AG04450 (cell line): Measurements from ENCODE around the gene CDYL2. TPM values are rescaled to one million over a fixed set of nuclear protein-coding genes. Genes with fewer than 3 reads are reported as not detected.

ENCODE experiments used
- CTCF ChIA-PET: fragments of 300-600, 350-600 bp; formaldehyde crosslinking; extraction: SDS; loops from one replicate; lab custom pipeline; 2022; ENCODE audit warnings: antibody characterized with exemption, inconsistent platforms; lab: Charles Lee
- POLR2A ChIA-PET: fragments of 350-600 bp; formaldehyde crosslinking; extraction: SDS; loops from one replicate; lab custom pipeline; 2021; ENCODE audit warnings: antibody characterized with exemption, inconsistent platforms; lab: Yijun Ruan, JAX
- DNase-seq: peaks from one replicate; pipeline ENCODE4 v3.0.0-alpha.2; 2011; ENCODE audit warnings: low read depth, low spot score
- H3K27ac ChIP-seq: one replicate; pipeline ENCODE4 v1.5.1; 2012; ENCODE audit warnings: low read depth, low read length, control low read depth
- H3K27me3 ChIP-seq: one replicate; pipeline ENCODE4 v1.6.0; 2012; ENCODE audit warnings: low read length; ENCODE audit not compliant: control insufficient read depth, insufficient read depth
- H3K4me3 ChIP-seq: 2 replicates; pipeline ENCODE4 v1.5.1; 2011; ENCODE audit warnings: mild to moderate bottlenecking, low read depth, low read length, control low read depth
- H3K9me3 ChIP-seq: 2 replicates; pipeline ENCODE4 v1.5.1; 2012; ENCODE audit warnings: low read length; ENCODE audit not compliant: control insufficient read depth, insufficient read depth
- polyA plus RNA-seq: library from polyadenylated mRNA; depleted of rRNA; stranded (reverse); fragments of >200 nt; gene quantifications from 2 replicates; pipeline ENCODE4 v1.2.3, GENCODE V29; 2011
- TF ChIP-seq, protein P1 (sequence below): IDR thresholded peaks from 2 replicates; pipeline ENCODE4 v1.5.1; 2011; ENCODE audit warnings: low read depth, low read length, control low read depth, inconsistent platforms

The CDYL2 gene
- polyA plus RNA-seq, 1 experiment: 2.3 TPM

DNA sequence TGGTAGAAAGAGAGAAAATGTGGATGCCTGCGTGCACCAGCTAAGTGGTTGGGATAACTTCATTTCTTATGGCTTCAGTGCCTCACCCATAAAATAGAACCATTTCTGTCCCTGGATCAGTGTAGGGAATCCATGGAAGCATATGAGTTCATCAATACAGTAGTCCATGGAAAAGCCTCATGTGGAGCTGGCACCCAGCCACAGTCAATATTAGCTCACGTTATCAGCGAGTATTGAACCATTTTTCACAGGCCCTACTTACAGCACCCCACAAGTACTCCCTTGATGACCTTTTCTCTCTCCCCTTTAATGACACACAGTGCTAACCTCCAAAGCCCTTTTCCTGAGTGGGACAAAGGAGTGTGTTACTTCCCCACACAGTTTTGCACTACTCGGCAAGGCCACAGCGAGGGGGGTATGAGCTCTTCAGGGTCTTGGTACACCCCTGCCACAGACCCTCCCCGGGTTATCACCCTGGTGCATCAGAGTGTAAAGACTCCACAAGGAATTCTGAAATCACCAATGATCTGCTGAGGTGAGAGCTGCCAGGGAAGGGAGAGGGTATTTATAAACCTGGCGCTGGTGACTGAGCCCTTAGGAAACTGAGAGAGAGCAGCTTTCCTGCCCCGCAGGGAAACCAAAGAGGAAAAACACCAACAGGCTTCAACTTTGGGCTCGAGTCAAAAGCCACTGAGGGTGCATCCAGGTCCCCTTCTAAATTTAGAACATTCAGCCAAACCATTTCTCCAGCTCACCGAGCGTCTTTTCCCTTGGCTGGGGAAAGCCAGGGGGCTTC, 226.7 kb downstream of the CDYL2 start:
- Histone ChIP-seq H3K9me3 (peaks cover 2% of the 10 kb centered on the region; the same call in 1 of the 2 replicates), H3K4me3 (no peak overlapping the region), H3K27ac (no peak overlapping the region), H3K27me3 (peaks cover 6% of the 10 kb centered on the region)
- TF ChIP-seq, protein P1, sequence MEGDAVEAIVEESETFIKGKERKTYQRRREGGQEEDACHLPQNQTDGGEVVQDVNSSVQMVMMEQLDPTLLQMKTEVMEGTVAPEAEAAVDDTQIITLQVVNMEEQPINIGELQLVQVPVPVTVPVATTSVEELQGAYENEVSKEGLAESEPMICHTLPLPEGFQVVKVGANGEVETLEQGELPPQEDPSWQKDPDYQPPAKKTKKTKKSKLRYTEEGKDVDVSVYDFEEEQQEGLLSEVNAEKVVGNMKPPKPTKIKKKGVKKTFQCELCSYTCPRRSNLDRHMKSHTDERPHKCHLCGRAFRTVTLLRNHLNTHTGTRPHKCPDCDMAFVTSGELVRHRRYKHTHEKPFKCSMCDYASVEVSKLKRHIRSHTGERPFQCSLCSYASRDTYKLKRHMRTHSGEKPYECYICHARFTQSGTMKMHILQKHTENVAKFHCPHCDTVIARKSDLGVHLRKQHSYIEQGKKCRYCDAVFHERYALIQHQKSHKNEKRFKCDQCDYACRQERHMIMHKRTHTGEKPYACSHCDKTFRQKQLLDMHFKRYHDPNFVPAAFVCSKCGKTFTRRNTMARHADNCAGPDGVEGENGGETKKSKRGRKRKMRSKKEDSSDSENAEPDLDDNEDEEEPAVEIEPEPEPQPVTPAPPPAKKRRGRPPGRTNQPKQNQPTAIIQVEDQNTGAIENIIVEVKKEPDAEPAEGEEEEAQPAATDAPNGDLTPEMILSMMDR: no peak
- CTCF ChIA-PET: no interaction called here
- DNase-seq: no peak
- POLR2A ChIA-PET: no interaction called here

GRCh38 chr16:80576343-80576912, 228.0 kb downstream of the CDYL2 start:
- TF ChIP-seq, protein P1: no peak
- CTCF ChIA-PET: no interaction called here
- no peak overlapping the region for H3K4me3 ChIP-seq
- POLR2A ChIA-PET: no interaction called here
- H3K27me3 ChIP-seq: peaks cover 6% of the 10 kb centered on the region
- no peak for DNase-seq
- peaks cover 2% of the 10 kb centered on the region; the same call in 1 of the 2 replicates for H3K9me3 ChIP-seq
- H3K27ac ChIP-seq: no peak overlapping the region

GRCh38 chr16:80573700-80574120, 230.7 kb downstream of the CDYL2 start:
- Histone ChIP-seq H3K4me3 (no peak overlapping the region), H3K27ac (no peak overlapping the region), H3K27me3 (peaks cover 6% of the 10 kb centered on the region), H3K9me3 (no peaks in the 10 kb centered on the region)
- CTCF ChIA-PET: no interaction called here
- no peak for DNase-seq
- POLR2A ChIA-PET: no interaction called here
- TF ChIP-seq, protein P1: no peak

- no peak overlapping the region for H3K4me3 ChIP-seq
- POLR2A ChIA-PET: no interaction called here
- CTCF ChIA-PET: no interaction called here
- DNase-seq: no peak
- H3K9me3 ChIP-seq: no peaks in the 10 kb centered on the region
- TF ChIP-seq, protein P1: no peak
- no peak overlapping the region for H3K27ac ChIP-seq
- H3K27me3 ChIP-seq: peaks cover 6% of the 10 kb centered on the region
Measured at GRCh38 chr16:80570106-80570478, 234.3 kb downstream of the CDYL2 start.

DNA sequence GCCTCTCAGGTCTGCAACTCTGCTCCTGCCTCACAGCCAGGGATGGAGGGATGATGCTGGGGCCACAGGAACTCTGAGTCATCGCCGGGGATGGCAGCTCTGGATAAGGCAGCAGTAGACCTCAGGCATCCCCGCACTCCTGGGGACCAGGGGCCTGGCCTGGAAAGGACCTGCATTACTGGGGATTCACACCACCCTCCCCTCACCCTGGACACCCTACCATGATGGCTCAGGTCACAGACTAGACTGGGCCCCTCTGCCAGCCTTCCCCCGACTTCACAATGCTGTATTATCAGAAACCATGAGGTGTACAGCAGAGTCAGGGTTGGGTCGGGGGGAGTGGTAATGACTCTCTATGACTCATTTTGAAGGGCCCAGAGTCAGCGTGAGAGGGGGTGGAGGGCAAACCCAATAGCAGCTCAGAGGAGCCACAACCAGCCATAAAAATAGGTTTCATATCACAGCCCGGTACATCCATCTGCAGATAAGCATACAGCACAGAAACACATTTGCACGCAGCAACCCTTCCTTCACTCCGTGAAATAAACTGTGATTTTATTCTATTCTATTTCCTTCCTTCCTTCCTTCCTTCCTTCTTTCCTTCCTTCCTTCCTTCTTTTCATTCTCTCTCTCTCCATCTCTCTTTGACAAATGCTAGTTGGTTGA, 234.8 kb downstream of the CDYL2 start:
- peaks cover 6% of the 10 kb centered on the region for H3K27me3 ChIP-seq
- peak overlapping the region; percentile 11 for H3K27ac ChIP-seq
- ChIA-PET POLR2A (no interaction called here), CTCF (no interaction called here)
- TF ChIP-seq, protein P1: no peak
- DNase-seq: no peak
- H3K4me3 ChIP-seq: no peak overlapping the region
- no peaks in the 10 kb centered on the region for H3K9me3 ChIP-seq
